Measurements from ENCODE around the gene LSM5. TPM values are rescaled to one million over a fixed set of nuclear protein-coding genes. Genes with fewer than 3 reads are reported as not detected.

The LSM5 gene
- total and polyA plus RNA-seq, 9 of the 15 experiments (the other 6 are each of a cell fraction or from before 2014, with no cell fraction given), result 36.3 to 620 (median 186) TPM

DNA sequence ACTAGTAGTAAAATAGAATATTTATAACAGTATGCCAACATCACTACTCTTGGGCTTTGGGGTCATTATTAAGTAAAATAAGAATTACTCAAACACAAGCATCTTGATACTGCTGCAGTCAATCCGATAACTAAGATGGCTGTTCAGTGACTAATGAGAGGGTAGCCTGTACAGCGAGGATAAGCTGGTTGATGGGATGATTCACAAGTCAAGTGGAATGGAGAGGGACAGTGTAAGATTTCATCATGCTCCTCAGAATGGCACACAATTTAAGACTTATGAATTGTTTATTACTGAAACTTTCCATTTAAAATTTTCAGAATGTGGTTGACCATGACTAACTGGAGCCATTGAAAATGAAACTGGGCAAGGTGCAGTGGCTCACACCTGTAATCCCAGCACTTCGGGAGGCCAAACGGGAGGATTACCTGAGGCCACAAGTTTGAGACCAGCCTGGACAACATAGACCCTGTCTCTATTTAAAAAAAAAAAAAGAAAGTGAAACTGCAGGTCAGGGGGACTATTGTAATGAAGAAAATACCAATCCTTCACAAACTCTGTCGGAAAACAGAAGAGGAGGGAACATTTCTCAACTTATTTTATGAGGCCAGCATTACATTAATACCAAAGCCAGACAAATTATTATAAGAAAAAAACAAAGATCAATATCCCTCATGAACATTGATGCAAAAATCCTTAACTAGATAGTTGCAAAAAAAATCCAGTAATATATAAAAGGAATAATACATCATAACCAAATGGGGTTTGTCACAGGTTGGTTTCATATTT lies 16.3 kb upstream of the LSM5 start (continued):
- TF ChIP-seq, protein P1, sequence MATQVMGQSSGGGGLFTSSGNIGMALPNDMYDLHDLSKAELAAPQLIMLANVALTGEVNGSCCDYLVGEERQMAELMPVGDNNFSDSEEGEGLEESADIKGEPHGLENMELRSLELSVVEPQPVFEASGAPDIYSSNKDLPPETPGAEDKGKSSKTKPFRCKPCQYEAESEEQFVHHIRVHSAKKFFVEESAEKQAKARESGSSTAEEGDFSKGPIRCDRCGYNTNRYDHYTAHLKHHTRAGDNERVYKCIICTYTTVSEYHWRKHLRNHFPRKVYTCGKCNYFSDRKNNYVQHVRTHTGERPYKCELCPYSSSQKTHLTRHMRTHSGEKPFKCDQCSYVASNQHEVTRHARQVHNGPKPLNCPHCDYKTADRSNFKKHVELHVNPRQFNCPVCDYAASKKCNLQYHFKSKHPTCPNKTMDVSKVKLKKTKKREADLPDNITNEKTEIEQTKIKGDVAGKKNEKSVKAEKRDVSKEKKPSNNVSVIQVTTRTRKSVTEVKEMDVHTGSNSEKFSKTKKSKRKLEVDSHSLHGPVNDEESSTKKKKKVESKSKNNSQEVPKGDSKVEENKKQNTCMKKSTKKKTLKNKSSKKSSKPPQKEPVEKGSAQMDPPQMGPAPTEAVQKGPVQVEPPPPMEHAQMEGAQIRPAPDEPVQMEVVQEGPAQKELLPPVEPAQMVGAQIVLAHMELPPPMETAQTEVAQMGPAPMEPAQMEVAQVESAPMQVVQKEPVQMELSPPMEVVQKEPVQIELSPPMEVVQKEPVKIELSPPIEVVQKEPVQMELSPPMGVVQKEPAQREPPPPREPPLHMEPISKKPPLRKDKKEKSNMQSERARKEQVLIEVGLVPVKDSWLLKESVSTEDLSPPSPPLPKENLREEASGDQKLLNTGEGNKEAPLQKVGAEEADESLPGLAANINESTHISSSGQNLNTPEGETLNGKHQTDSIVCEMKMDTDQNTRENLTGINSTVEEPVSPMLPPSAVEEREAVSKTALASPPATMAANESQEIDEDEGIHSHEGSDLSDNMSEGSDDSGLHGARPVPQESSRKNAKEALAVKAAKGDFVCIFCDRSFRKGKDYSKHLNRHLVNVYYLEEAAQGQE (IDR thresholded peaks at IDR 0.05; ENCODE audit: borderline replicate concordance), result peak; percentile 22; the same call in 1 of the 2 replicates
- TF ChIP-seq, protein P1 (CRISPR knock-in tag; IDR thresholded peaks at IDR 0.05; ENCODE audit: low read depth), result no peak

Measured in K562 (cell line).